SK-N-MC (cell line): Measurements from ENCODE around the gene FILIP1L.

Source experiments
- DNase-seq: peaks from one replicate; pipeline ENCODE4 v3.0.0-alpha.2; 2011; ENCODE audit warnings: low read depth, low spot score
- H3K27ac ChIP-seq: fragments of 200-600 bp; sonication (generic); 2 replicates; pipeline ENCODE4 v1.5.1; 2016; ENCODE audit warnings: mixed run types
- H3K36me3 ChIP-seq: fragments of 200-600 bp; sonication (generic); 2 replicates; pipeline ENCODE4 v1.6.1; 2017; ENCODE audit warnings: antibody characterized with exemption, low read length, mixed read lengths; ENCODE audit not compliant: insufficient read depth
- H3K4me3 ChIP-seq: fragments of 200-600 bp; sonication (generic); 2 replicates; pipeline ENCODE4 v1.5.1; 2016
- H3K9ac ChIP-seq: fragments of 200-600 bp; sonication (generic); 2 replicates; pipeline ENCODE4 v1.8.0; 2017; ENCODE audit warnings: mixed run types, mixed read lengths; ENCODE audit not compliant: insufficient read length
- H3K9me3 ChIP-seq: fragments of 200-600 bp; sonication (generic); 2 replicates; pipeline ENCODE4 v1.6.1; 2017; ENCODE audit warnings: low read depth, mild to moderate bottlenecking, antibody characterized with exemption, low read length, moderate library complexity, mixed read lengths
- EZH2 ChIP-seq: fragments of 200-600 bp; sonication (generic); IDR thresholded peaks from one replicate; pipeline ENCODE4 v1.6.1; 2017; ENCODE audit warnings: antibody characterized with exemption
- FOXP2 ChIP-seq: optimal IDR thresholded peaks from 2 replicates; pipeline ENCODE3; 2011; ENCODE audit warnings: mild to moderate bottlenecking, moderate library complexity; ENCODE audit not compliant: insufficient read depth; ENCODE audit errors: extremely low read length, control extremely low read depth
- POLR2AphosphoS5 ChIP-seq: IDR thresholded peaks from 2 replicates; pipeline ENCODE4 v1.6.1; 2012; ENCODE audit warnings: mild to moderate bottlenecking, low read depth, low read length, borderline replicate concordance

Gene FILIP1L

DNA sequence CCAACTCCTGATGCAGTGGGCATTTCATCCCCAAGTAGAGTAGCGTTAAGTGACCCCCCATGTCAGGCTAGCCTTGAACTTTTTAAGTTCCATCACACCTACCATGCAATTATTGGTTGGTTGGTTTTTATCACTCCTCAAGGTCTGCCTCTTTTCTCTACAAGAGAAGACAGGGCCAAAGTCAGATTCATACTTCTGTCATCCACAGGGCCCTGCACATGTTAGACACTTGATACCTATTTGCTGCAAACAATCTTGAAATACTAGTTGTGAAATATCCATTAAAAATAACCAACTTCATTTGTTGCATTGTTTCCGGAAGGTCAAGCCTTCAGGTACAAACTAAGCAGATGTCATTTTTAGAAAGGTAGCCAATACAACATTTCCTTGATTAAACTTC, 295.5 kb downstream of the FILIP1L start:
- Histone ChIP-seq H3K9me3 (no peaks in the 10 kb centered on the region), H3K36me3 (no peaks in the 10 kb centered on the region), H3K27ac (no peak overlapping the region), H3K4me3 (peak overlapping the region; percentile 86), H3K9ac (peak overlapping the region; percentile 93)
- DNase-seq = no peak
- no peak for TF ChIP-seq FOXP2
- no peak for TF ChIP-seq EZH2
- TF ChIP-seq POLR2AphosphoS5 = no peak

DNA sequence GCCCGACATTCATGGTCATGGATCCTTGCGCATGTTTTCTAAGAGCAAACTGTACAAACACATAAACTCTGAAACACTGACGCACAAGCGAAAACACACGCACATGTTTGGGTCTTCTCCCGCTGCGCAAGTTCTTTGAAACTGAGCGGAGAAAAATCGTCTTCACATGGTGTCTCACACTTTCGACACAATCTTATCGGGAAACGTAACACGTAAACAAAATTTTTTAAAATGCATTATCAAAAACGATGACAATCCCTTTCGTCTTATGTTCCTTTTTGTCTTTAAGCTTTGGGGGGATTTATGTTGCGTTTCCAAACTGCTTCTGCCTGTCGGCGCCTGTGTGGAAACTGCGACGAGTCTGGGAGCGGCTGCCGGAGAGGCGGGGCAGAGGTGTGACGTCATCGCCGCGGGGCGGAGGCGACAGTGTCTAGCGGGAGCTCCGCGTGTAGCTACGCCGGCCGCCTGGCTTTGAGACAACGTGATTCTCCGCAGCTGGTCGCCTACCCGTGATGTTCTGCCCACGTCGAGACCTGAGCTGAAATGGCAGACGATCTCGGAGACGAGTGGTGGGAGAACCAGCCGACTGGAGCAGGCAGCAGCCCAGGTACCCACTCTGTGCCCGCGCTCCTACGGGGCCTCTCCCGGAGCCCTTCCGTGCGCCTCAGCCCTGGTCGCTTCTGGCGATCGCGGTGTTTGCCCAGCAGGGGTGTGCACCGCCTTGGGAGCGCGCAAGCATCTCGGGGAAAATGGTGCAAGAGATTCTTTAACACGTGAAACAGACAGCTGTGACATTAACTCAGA, 296.7 kb downstream of the FILIP1L start, which contains the start of gene CMSS1:
CMSS1 (plus strand) TSS at position 426 of the 804 bp plus-strand sequence.
- H3K27ac ChIP-seq = peak within 1 kb of the TSS; percentile 89
- peak within 1 kb of the TSS; percentile 86 for H3K4me3 ChIP-seq
- H3K9ac ChIP-seq = peak within 1 kb of the TSS; percentile 93
- no peaks in the 10 kb centered on the region for H3K9me3 ChIP-seq
- H3K36me3 ChIP-seq = no peaks in the 10 kb centered on the region
- TF ChIP-seq POLR2AphosphoS5 = peak; percentile 77
- TF ChIP-seq FOXP2 = no peak
- no peak for TF ChIP-seq EZH2
- peak; percentile 86 for DNase-seq

DNA sequence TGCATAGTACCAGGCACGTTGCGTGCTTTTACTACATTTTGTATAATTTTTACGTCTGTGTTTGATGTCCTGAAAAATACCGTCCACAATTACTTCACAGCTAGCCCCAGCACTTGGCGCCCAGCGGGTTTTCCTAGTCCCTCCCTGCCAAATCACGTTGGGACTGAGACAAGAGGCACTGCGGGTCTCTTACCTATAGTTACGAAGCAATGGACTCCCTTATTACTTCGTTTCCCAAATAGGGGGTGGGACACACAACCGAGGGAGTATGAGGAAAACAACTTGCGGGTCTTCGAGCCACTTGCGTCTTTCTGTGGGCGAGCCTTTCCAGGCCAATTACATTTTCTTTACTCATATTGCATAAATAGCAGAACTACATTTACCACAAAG, 297.3 kb downstream of the FILIP1L start:
- H3K9me3 ChIP-seq = no peaks in the 10 kb centered on the region
- H3K27ac ChIP-seq = peak overlapping the region; percentile 89; the same call in 1 of the 2 replicates
- DNase-seq = no peak
- H3K4me3 ChIP-seq = peak overlapping the region; percentile 86
- peak overlapping the region; percentile 93 for H3K9ac ChIP-seq
- no peak for TF ChIP-seq FOXP2
- TF ChIP-seq EZH2 = no peak
- TF ChIP-seq POLR2AphosphoS5 = no peak
- no peaks in the 10 kb centered on the region for H3K36me3 ChIP-seq

DNA sequence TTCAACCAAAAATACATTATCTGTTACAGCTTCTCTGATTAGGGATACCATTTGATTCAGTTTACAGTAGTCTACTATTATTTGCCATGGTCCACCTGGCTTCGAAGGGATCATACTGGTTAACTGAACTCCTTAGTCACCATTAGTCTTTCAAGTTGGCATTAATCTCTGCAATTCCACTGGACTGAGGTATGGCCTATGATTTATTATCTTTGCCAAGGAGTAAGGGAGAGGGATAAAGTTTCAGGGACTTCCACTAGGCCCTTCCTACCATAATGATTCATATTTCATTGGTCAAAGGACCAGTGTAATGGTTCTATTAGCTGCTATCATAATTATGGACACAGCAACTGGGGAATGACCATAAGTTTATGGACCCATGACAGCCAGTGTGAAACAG, 303.9 kb downstream of the FILIP1L start:
- H3K36me3 ChIP-seq = no peaks in the 10 kb centered on the region
- no peaks in the 10 kb centered on the region for H3K9me3 ChIP-seq
- DNase-seq = no peak
- no peak overlapping the region for H3K27ac ChIP-seq
- no peak for TF ChIP-seq POLR2AphosphoS5
- TF ChIP-seq FOXP2 = no peak
- TF ChIP-seq EZH2 = no peak
- H3K4me3 ChIP-seq = no peak overlapping the region
- H3K9ac ChIP-seq = no peak overlapping the region

DNA sequence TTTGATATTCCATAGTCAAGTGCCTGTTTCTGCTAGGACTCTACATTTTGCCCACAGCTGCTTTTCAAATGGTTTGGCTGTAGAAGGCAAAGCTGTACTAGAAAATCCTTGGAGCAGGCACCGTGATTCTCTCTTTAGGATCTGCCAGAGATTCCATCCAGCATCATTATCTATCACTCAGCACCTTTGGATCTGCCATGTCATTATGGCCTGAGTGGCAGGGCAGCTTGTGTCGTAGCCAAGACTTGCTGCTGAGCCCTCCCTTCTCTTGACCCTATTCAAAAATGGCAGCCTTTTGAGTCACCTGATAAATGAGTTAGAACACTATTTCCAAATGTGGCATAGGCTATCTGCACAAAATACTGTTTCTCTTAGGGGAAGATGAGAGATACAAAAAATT, 304.7 kb downstream of the FILIP1L start:
- TF ChIP-seq FOXP2 (no peak), EZH2 (no peak), POLR2AphosphoS5 (no peak)
- Histone ChIP-seq H3K9me3 (no peaks in the 10 kb centered on the region), H3K27ac (no peak overlapping the region), H3K9ac (no peak overlapping the region), H3K36me3 (no peaks in the 10 kb centered on the region), H3K4me3 (no peak overlapping the region)
- DNase-seq = no peak

DNA sequence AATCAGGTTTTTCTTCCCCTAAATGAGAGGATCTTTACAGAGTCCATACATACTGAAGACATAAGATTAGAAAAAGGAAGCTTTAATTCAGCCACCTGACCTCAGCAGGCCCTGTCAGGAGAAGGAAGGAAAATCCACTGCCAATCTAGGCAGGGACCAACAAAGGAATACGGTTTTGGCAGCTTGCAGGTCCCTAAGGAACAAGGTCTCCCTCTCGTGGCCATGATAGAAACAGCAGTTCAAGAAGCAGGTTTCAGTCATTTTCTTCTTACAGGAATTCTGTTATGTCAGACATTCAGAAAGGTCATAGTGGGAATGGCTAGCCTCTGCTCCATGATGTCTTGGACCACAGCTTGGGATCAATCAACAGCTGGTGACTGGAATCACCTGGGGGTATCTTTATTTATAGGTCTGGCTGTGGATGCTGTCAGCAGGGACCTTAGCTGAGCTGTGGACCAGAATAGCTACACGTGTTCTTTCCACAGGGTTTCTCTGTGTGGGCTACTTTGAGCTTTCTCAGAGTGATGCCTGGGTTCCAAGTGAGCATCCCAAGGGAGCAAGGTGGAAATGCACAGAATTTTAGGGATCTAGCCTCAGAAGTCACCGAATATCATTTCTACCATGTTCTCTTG, 306.0 kb downstream of the FILIP1L start:
- DNase-seq = peak; percentile 66
- TF ChIP-seq FOXP2 (no peak), EZH2 (no peak), POLR2AphosphoS5 (no peak)
- Histone ChIP-seq H3K27ac (no peak overlapping the region), H3K36me3 (no peaks in the 10 kb centered on the region), H3K4me3 (no peak overlapping the region), H3K9ac (no peak overlapping the region), H3K9me3 (no peaks in the 10 kb centered on the region)

DNA sequence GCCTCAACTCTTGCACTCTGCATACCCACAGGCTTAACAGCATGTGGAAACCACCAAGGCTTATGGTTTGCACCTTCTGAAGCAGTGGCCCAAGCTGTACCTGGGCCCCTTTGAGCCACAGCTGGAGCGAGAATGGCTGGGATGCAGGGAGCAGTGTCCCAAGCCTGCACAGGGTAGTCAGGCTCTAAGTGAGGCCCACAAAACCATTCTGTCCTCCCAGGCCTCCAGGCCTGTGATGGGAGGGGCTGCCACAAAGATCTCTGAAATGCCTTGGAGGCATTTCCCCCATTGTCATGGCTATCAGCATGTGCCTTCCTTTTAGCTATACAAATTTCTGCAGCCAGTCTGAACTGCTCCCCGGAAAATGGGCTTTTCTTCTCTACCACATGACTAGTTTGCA, 309.1 kb downstream of the FILIP1L start:
- TF ChIP-seq FOXP2 (no peak), EZH2 (no peak), POLR2AphosphoS5 (no peak)
- H3K36me3 ChIP-seq = no peaks in the 10 kb centered on the region

DNA sequence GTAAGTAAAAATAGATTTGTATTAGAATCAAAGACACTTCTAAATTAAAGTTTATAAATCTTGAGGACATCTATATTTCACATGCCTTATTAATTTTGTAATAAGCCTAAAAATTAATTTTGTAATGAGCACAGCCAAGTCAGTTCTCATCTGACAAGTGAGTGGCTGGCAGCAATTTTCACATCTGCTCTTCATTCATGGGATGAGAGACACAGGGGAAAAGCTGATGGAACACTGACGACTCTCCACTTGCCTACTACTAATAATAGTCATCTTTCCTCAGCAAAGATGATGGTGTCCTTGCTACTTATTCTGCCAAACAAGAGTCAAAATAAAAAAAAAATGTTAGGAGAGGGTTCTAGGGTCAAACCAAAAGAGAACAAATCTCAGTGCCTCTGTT, 311.0 kb downstream of the FILIP1L start:
- no peaks in the 10 kb centered on the region for H3K36me3 ChIP-seq
- H3K4me3 ChIP-seq = no peak overlapping the region
- no peaks in the 10 kb centered on the region for H3K9me3 ChIP-seq
- no peak for TF ChIP-seq EZH2
- TF ChIP-seq POLR2AphosphoS5 = no peak
- no peak for TF ChIP-seq FOXP2
- no peak overlapping the region for H3K9ac ChIP-seq
- H3K27ac ChIP-seq = no peak overlapping the region
- no peak for DNase-seq

More for the DNA sequence above, 309.1 kb downstream of the FILIP1L start:
- DNase-seq = no peak
- H3K4me3 ChIP-seq = no peak overlapping the region
- H3K27ac ChIP-seq = no peak overlapping the region
- H3K9me3 ChIP-seq = no peaks in the 10 kb centered on the region
- no peak overlapping the region for H3K9ac ChIP-seq

DNA sequence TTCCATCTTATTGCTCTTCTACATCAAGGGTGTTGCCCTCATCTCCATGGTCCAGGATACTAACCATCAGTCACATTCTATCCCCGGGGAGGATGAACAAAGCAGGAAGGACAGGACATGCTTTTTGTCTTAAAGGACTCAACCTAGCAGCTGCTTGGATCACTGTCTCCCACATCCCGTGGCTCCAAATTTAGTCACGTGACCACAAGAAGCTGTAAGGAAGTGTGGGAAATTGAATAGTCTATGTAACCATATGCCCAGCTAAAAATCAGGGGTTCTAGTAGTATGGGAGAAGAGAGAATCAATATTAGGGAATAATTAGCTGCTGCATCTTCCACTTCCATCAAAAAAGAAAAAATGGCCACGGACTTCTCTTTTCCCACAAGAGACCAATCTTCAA, 314.9 kb downstream of the FILIP1L start:
- DNase-seq = no peak
- H3K9me3 ChIP-seq = no peaks in the 10 kb centered on the region
- H3K27ac ChIP-seq = no peak overlapping the region
- H3K36me3 ChIP-seq = no peaks in the 10 kb centered on the region
- no peak overlapping the region for H3K9ac ChIP-seq
- TF ChIP-seq POLR2AphosphoS5 (no peak), FOXP2 (no peak), EZH2 (no peak)
- H3K4me3 ChIP-seq = no peak overlapping the region

DNA sequence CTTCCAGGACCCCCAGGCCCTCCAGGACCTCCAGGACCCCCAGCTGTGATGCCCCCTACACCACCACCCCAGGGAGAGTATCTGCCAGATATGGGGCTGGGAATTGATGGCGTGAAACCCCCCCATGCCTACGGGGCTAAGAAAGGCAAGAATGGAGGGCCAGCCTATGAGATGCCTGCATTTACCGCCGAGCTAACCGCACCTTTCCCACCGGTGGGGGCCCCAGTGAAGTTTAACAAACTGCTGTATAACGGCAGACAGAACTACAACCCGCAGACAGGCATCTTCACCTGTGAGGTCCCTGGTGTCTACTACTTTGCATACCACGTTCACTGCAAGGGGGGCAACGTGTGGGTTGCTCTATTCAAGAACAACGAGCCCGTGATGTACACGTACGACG, 318.7 kb downstream of the FILIP1L start:
- H3K9me3 ChIP-seq = no peaks in the 10 kb centered on the region
- no peak overlapping the region for H3K4me3 ChIP-seq
- H3K36me3 ChIP-seq = no peaks in the 10 kb centered on the region
- H3K27ac ChIP-seq = no peak overlapping the region
- DNase-seq = no peak
- H3K9ac ChIP-seq = no peak overlapping the region
- TF ChIP-seq EZH2 (no peak), FOXP2 (no peak)
